H9 (cell line): ENCODE data around the gene CDC6. TPM values are rescaled to one million over a fixed set of nuclear protein-coding genes. Genes with fewer than 3 reads are reported as not detected.

Source experiments
- DNase-seq: peaks from one replicate; pipeline ENCODE4 v3.0.0-alpha.2; 2017
- H2AFZ ChIP-seq: one replicate; pipeline ENCODE4 v1.6.1; 2013; ENCODE audit warnings: mild to moderate bottlenecking, low read length, control low read depth, moderate library complexity
- H2AK5ac ChIP-seq: 2 replicates; pipeline ENCODE4 v1.6.1; 2013; ENCODE audit warnings: low read length, control low read depth, mixed read lengths; ENCODE audit not compliant: insufficient read length
- H2BK120ac ChIP-seq: one replicate; pipeline ENCODE4 v1.6.1; 2013; ENCODE audit warnings: low read depth, mild to moderate bottlenecking, low read length, control low read depth, inconsistent platforms; ENCODE audit not compliant: poor library complexity, severe bottlenecking
- H2BK12ac ChIP-seq: 2 replicates; pipeline ENCODE4 v1.6.1; 2013; ENCODE audit warnings: low read length, control low read depth, mixed read lengths, low read depth; ENCODE audit not compliant: insufficient read length
- H2BK15ac ChIP-seq: 2 replicates; pipeline ENCODE4 v1.6.1; 2013; ENCODE audit warnings: low read depth, low read length, control low read depth
- H2BK20ac ChIP-seq: one replicate; pipeline ENCODE4 v1.6.1; 2013; ENCODE audit warnings: low read depth, mild to moderate bottlenecking, low read length, control low read depth, inconsistent platforms; ENCODE audit not compliant: poor library complexity, severe bottlenecking
- H2BK5ac ChIP-seq: 2 replicates; pipeline ENCODE4 v1.6.1; 2013; ENCODE audit warnings: low read length, control low read depth, mixed read lengths; ENCODE audit not compliant: insufficient read length
- H3K14ac ChIP-seq: 2 replicates; pipeline ENCODE4 v1.6.1; 2013; ENCODE audit warnings: low read length, control low read depth; ENCODE audit not compliant: insufficient read depth
- H3K18ac ChIP-seq: 2 replicates; pipeline ENCODE4 v1.6.1; 2013; ENCODE audit warnings: low read depth, mild to moderate bottlenecking, mixed read lengths, low read length, control low read depth; ENCODE audit not compliant: insufficient read length
- H3K23ac ChIP-seq: 2 replicates; pipeline ENCODE4 v1.6.1; 2013; ENCODE audit warnings: low read length, control low read depth, mixed read lengths, low read depth; ENCODE audit not compliant: insufficient read length
- H3K23me2 ChIP-seq: 2 replicates; pipeline ENCODE4 v1.6.1; 2013; ENCODE audit warnings: low read depth, mild to moderate bottlenecking, mixed read lengths, low read length, control low read depth; ENCODE audit not compliant: insufficient read length, poor library complexity, severe bottlenecking
- H3K27ac ChIP-seq: 2 replicates; pipeline ENCODE4 v1.5.1; 2013; ENCODE audit warnings: low read length, control low read depth, mixed read lengths, low read depth; ENCODE audit not compliant: insufficient read length
- H3K27me3 ChIP-seq: 2 replicates; pipeline ENCODE4 v1.6.1; 2013; ENCODE audit warnings: low read length, control low read depth, inconsistent platforms; ENCODE audit not compliant: insufficient read depth
- H3K4ac ChIP-seq: 2 replicates; pipeline ENCODE4 v1.6.1; 2013; ENCODE audit warnings: low read depth, mild to moderate bottlenecking, control low read depth, inconsistent platforms, low read length, moderate library complexity
- H3K4me1 ChIP-seq: 2 replicates; pipeline ENCODE4 v1.6.1; 2013; ENCODE audit warnings: low read length, control low read depth, inconsistent platforms; ENCODE audit not compliant: insufficient read depth
- H3K4me2 ChIP-seq: 2 replicates; pipeline ENCODE4 v1.6.1; 2013; ENCODE audit warnings: low read length, control low read depth, mixed read lengths; ENCODE audit not compliant: insufficient read length, insufficient read depth
- H3K56ac ChIP-seq: 2 replicates; pipeline ENCODE4 v1.6.1; 2013; ENCODE audit warnings: low read depth, mild to moderate bottlenecking, mixed read lengths, low read length, control low read depth; ENCODE audit not compliant: insufficient read length
- H3K79me1 ChIP-seq: 2 replicates; pipeline ENCODE4 v1.6.1; 2013; ENCODE audit warnings: low read depth, mild to moderate bottlenecking, moderate library complexity, low read length, control low read depth, inconsistent platforms; ENCODE audit not compliant: insufficient read depth, poor library complexity, severe bottlenecking
- H3K79me2 ChIP-seq: 2 replicates; pipeline ENCODE4 v1.6.1; 2013; ENCODE audit warnings: low read length, control low read depth, inconsistent platforms; ENCODE audit not compliant: insufficient read depth
- H3K9ac ChIP-seq: 2 replicates; pipeline ENCODE4 v1.6.1; 2013; ENCODE audit warnings: low read length, control low read depth, mixed read lengths; ENCODE audit not compliant: insufficient read length; ENCODE audit errors: extremely low read depth
- H3K9me3 ChIP-seq: one replicate; pipeline ENCODE4 v1.6.1; 2013; ENCODE audit warnings: low read depth, low read length, inconsistent platforms; ENCODE audit not compliant: control insufficient read depth
- H3T11ph ChIP-seq: one replicate; pipeline ENCODE4 v1.6.1; 2013; ENCODE audit warnings: mild to moderate bottlenecking, low read length, control low read depth, inconsistent platforms
- H4K20me1 ChIP-seq: one replicate; pipeline ENCODE4 v1.6.1; 2013; ENCODE audit not compliant: control insufficient read depth, insufficient read length, insufficient read depth
- H4K5ac ChIP-seq: 2 replicates; pipeline ENCODE4 v1.6.1; 2013; ENCODE audit warnings: low read depth, mild to moderate bottlenecking, mixed read lengths, low read length, control low read depth; ENCODE audit not compliant: insufficient read length
- H4K8ac ChIP-seq: replicated peaks from 2 replicates; pipeline ENCODE4 v1.6.1; 2013; ENCODE audit warnings: low read length, control low read depth, mixed read lengths, low read depth; ENCODE audit not compliant: insufficient read length
- H4K91ac ChIP-seq: 2 replicates; pipeline ENCODE4 v1.6.1; 2013; ENCODE audit warnings: low read depth, mild to moderate bottlenecking, moderate library complexity, mixed read lengths, low read length, control low read depth; ENCODE audit not compliant: insufficient read length
- H3K27ac Mint-ChIP-seq, 3 experiments: 2 replicates in 2 of 3; 3 replicates in 1 of 3; pipeline ENCODE4 v1.8.0; 2020 to 2021; ENCODE audit warnings: mixed read lengths in 3 of 3, mild to moderate bottlenecking in 1 of 3, moderate library complexity in 1 of 3
- H3K27me3 Mint-ChIP-seq: 2 replicates; pipeline ENCODE4 v1.8.0; 2021; ENCODE audit warnings: low read depth, mild to moderate bottlenecking, moderate library complexity, mixed read lengths
- H3K36me3 Mint-ChIP-seq, 3 experiments: 2 replicates in 2 of 3; 3 replicates in 1 of 3; pipeline ENCODE4 v1.8.0; 2020 to 2021; ENCODE audit warnings: low read depth in 3 of 3, mixed read lengths in 3 of 3; ENCODE audit not compliant: insufficient read depth in 1 of 3
- H3K4me1 Mint-ChIP-seq, 2 experiments: 2 replicates each; pipeline ENCODE4 v1.8.0; 2020; ENCODE audit warnings: mixed read lengths in 2 of 2
- H3K4me3 Mint-ChIP-seq, 2 experiments: 2 replicates in 1 of 2; 3 replicates in 1 of 2; pipeline ENCODE4 v1.8.0; 2020 to 2021; ENCODE audit warnings: mild to moderate bottlenecking in 2 of 2, mixed read lengths in 2 of 2, moderate library complexity in 1 of 2
- H3K9me3 Mint-ChIP-seq, 2 experiments: 2 replicates in 1 of 2; 3 replicates in 1 of 2; pipeline ENCODE4 v1.8.0; 2020; ENCODE audit warnings: mild to moderate bottlenecking in 2 of 2, mixed read lengths in 2 of 2, moderate library complexity in 1 of 2
- WGBS: extraction: QIAGEN DNeasy Blood & Tissue Kit; methylation state at CpG from one replicate; pipeline ENCODE4 v1.1.7; 2013; ENCODE audit warnings: missing lambda C conversion rate, low lambda C conversion rate, mixed read lengths; ENCODE audit not compliant: insufficient read length; ENCODE audit errors: extremely low coverage; 5-methylcytosine and 5-hydroxymethylcytosine counted together
- total RNA-seq: library from RNA; stranded (reverse); gene quantifications from 2 replicates; pipeline ENCODE4 v1.2.1, GENCODE V29; 2021
- TF ChIP-seq, protein P1 (sequence below): fragments of 200-600 bp; sonication (generic); conservative IDR thresholded peaks from 3 replicates; pipeline ENCODE4 v1.8.0; 2021; ENCODE audit warnings: antibody characterized with exemption, mild to moderate bottlenecking

The CDC6 gene
- total RNA-seq, 1 experiment from 2014 or later = 131 TPM

DNA sequence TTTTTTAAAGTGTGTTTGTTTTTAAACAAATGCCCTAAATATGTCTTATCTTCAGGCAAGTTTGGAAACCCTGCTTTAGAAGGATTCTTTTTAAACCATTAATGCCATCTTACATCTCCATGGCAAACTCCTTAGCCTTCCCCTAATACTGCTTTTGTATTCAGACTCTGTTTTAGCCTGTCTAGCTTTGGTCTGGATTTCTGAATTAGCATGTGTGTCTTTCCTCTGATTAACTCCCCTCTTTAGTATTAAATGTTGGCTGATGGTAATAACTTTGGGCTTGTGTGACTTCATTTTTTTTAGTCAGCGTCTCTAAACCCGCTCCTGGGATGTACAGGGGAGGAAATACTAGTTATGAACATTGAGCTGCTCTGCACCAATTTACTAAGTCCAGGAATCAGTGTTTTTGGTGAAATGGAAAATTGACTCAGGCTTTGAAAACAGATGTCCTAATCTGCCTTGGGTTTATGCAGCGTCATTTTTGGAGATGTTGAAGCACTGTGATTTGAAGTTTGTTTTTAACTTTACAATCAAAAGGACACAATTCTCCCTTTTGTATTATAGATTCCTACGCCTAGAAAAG is 46.3 kb upstream of the CDC6 start:
- no peak overlapping the region for H2BK12ac ChIP-seq
- H3K56ac ChIP-seq = no peak overlapping the region
- H3K23ac ChIP-seq = no peak overlapping the region
- H3K4ac ChIP-seq = no peak overlapping the region
- H3K79me1 ChIP-seq = no peaks in the 10 kb centered on the region
- H3K4me1 ChIP-seq = no peaks in the 10 kb centered on the region
- H3K27me3 ChIP-seq = no peaks in the 10 kb centered on the region
- no peak for DNase-seq
- no peak overlapping the region for H2BK120ac ChIP-seq
- no peak overlapping the region for H4K91ac ChIP-seq
- no peaks in the 10 kb centered on the region for H3K27me3 Mint-ChIP-seq
- H3K9ac ChIP-seq = no peak overlapping the region
- peaks cover 0 to 9% (median 4%) of the 10 kb centered on the region in 3 experiments; a peak in 3 of 7 replicates for H3K36me3 Mint-ChIP-seq
- no peaks in the 10 kb centered on the region for H3K4me1 Mint-ChIP-seq
- no CpG with 5 or more reads among the region's 4 CpGs for WGBS
- peak overlapping the region in 1 of 3 experiments; percentile 65; a peak in 2 of 7 replicates for H3K27ac Mint-ChIP-seq
- H3K27ac ChIP-seq = no peak overlapping the region
- no peaks in the 10 kb centered on the region for H3K9me3 Mint-ChIP-seq
- no peak overlapping the region for H2BK5ac ChIP-seq
- H2BK20ac ChIP-seq = no peak overlapping the region
- no peak overlapping the region for H2AFZ ChIP-seq
- H4K20me1 ChIP-seq = no peaks in the 10 kb centered on the region
- no peak overlapping the region for H3K14ac ChIP-seq
- H3K9me3 ChIP-seq = no peaks in the 10 kb centered on the region
- no peak overlapping the region for H3K4me2 ChIP-seq
- no peaks in the 10 kb centered on the region for H3K23me2 ChIP-seq
- no peaks in the 10 kb centered on the region; the same call in 1 of the 2 replicates for H3K79me2 ChIP-seq
- H2BK15ac ChIP-seq = no peak overlapping the region
- H4K5ac ChIP-seq = no peak overlapping the region
- H2AK5ac ChIP-seq = no peak overlapping the region
- no peak overlapping the region for H3K18ac ChIP-seq
- H4K8ac ChIP-seq = no peak overlapping the region
- no peak overlapping the region for H3K4me3 Mint-ChIP-seq
- H3T11ph ChIP-seq = no peak overlapping the region
- TF ChIP-seq, protein P1, sequence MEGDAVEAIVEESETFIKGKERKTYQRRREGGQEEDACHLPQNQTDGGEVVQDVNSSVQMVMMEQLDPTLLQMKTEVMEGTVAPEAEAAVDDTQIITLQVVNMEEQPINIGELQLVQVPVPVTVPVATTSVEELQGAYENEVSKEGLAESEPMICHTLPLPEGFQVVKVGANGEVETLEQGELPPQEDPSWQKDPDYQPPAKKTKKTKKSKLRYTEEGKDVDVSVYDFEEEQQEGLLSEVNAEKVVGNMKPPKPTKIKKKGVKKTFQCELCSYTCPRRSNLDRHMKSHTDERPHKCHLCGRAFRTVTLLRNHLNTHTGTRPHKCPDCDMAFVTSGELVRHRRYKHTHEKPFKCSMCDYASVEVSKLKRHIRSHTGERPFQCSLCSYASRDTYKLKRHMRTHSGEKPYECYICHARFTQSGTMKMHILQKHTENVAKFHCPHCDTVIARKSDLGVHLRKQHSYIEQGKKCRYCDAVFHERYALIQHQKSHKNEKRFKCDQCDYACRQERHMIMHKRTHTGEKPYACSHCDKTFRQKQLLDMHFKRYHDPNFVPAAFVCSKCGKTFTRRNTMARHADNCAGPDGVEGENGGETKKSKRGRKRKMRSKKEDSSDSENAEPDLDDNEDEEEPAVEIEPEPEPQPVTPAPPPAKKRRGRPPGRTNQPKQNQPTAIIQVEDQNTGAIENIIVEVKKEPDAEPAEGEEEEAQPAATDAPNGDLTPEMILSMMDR = no peak
